Muscle of leg (tissue), 11 donors: ENCODE data around the gene PLEKHA7. TPM values are rescaled to one million over a fixed set of nuclear protein-coding genes. Genes with fewer than 3 reads are reported as not detected.

Experiments used
- DNase-seq: peaks from one replicate; pipeline ENCODE4 v3.0.0; 2013
- H3K27ac ChIP-seq: one replicate; pipeline ENCODE4 v1.5.1; 2013; ENCODE audit warnings: mild to moderate bottlenecking, low read length, control low read depth
- H3K27me3 ChIP-seq: one replicate; pipeline ENCODE4 v1.6.1; 2013; ENCODE audit warnings: low read length; ENCODE audit not compliant: control insufficient read depth, insufficient read depth
- H3K36me3 ChIP-seq: one replicate; pipeline ENCODE4 v1.6.1; 2013; ENCODE audit warnings: low read length; ENCODE audit not compliant: control insufficient read depth, insufficient read depth
- H3K4me1 ChIP-seq: one replicate; pipeline ENCODE4 v1.6.1; 2013; ENCODE audit warnings: low read length; ENCODE audit not compliant: control insufficient read depth, insufficient read depth
- H3K4me3 ChIP-seq: one replicate; pipeline ENCODE4 v1.5.1; 2013; ENCODE audit warnings: low read length, control low read depth
- H3K9me3 ChIP-seq: replicated peaks from 2 replicates; pipeline ENCODE4 v1.6.1; 2013; ENCODE audit warnings: low read depth, low read length; ENCODE audit not compliant: control insufficient read depth
- WGBS: methylation state at CpG from one replicate; pipeline ENCODE4 v1.1.5; 2013; ENCODE audit warnings: missing lambda C conversion rate; ENCODE audit not compliant: insufficient coverage; 5-methylcytosine and 5-hydroxymethylcytosine counted together
- polyA plus RNA-seq, 8 donors: library from polyadenylated mRNA; unstranded; fragments of 120-200 nt; gene quantifications; one replicate each; pipeline versions ENCODE4 v1.2.1 to v1.2.3, GENCODE V29; 2013; ENCODE audit warnings: inconsistent platforms in 1 of 8, low replicate concordance in 1 of 8; ENCODE audit not compliant: insufficient read length in 8 of 8, insufficient read depth in 1 of 8
- total RNA-seq: library from RNA; stranded (reverse); fragments of 120-200 nt; gene quantifications from one replicate; pipeline ENCODE4 v1.2.4, GENCODE V29; 2013

The PLEKHA7 gene
- total and polyA plus RNA-seq, 9 donors, result 2.6 to 7.8 (median 4.2) TPM

- H3K4me3 ChIP-seq, result no peak overlapping the region
Measured at GRCh38 chr11:17024924-17025323, 10.7 kb upstream of the PLEKHA7 start.

GRCh38 chr11:17021511-17021910 is 7.3 kb upstream of the PLEKHA7 start:
- 93% methylated on average over 3 of the region's 8 CpGs for WGBS

More at GRCh38 chr11:17024924-17025323, 10.7 kb upstream of the PLEKHA7 start:
- Histone ChIP-seq H3K4me1 (no peaks in the 10 kb centered on the region), H3K27ac (no peak overlapping the region), H3K27me3 (no peaks in the 10 kb centered on the region), H3K36me3 (no peaks in the 10 kb centered on the region), H3K9me3 (no peaks in the 10 kb centered on the region)
- DNase-seq, result no peak
- WGBS, result no CpG with 5 or more reads among the region's 2 CpGs

GRCh38 chr11:17020831-17021230 is 6.6 kb upstream of the PLEKHA7 start:
- 80% methylated on average over 1 of the region's 1 CpG for WGBS
- H3K9me3 ChIP-seq, result no peaks in the 10 kb centered on the region
- no peak overlapping the region for H3K4me3 ChIP-seq
- H3K27me3 ChIP-seq, result peaks cover 4% of the 10 kb centered on the region
- peaks cover 2% of the 10 kb centered on the region for H3K4me1 ChIP-seq
- no peak overlapping the region for H3K27ac ChIP-seq
- DNase-seq, result no peak
- H3K36me3 ChIP-seq, result no peaks in the 10 kb centered on the region

More at GRCh38 chr11:17021511-17021910, 7.3 kb upstream of the PLEKHA7 start:
- Histone ChIP-seq H3K4me3 (no peak overlapping the region), H3K27me3 (no peaks in the 10 kb centered on the region), H3K36me3 (no peaks in the 10 kb centered on the region), H3K9me3 (no peaks in the 10 kb centered on the region), H3K4me1 (no peaks in the 10 kb centered on the region), H3K27ac (no peak overlapping the region)
- no peak for DNase-seq

- no peak overlapping the region for H3K4me3 ChIP-seq
- H3K27me3 ChIP-seq, result peaks cover 16% of the 10 kb centered on the region
- DNase-seq, result no peak
- H3K9me3 ChIP-seq, result no peaks in the 10 kb centered on the region
- H3K36me3 ChIP-seq, result no peaks in the 10 kb centered on the region
- H3K27ac ChIP-seq, result no peak overlapping the region
- H3K4me1 ChIP-seq, result peaks cover 12% of the 10 kb centered on the region
- WGBS, result 80% methylated on average over 1 of the region's 1 CpG
Measured at GRCh38 chr11:17019232-17019631, 5.0 kb upstream of the PLEKHA7 start.

GRCh38 chr11:17015627-17016126 is 1.5 kb upstream of the PLEKHA7 start:
- Histone ChIP-seq H3K4me1 (peaks cover 20% of the 10 kb centered on the region), H3K4me3 (no peak overlapping the region), H3K36me3 (no peaks in the 10 kb centered on the region), H3K9me3 (no peaks in the 10 kb centered on the region), H3K27me3 (peaks cover 40% of the 10 kb centered on the region), H3K27ac (no peak overlapping the region)
- DNase-seq, result peak; percentile 81
- 66% methylated on average over 10 of the region's 16 CpGs for WGBS

- H3K27ac ChIP-seq, result no peak overlapping the region
- H3K27me3 ChIP-seq, result peaks cover 40% of the 10 kb centered on the region
- peaks cover 20% of the 10 kb centered on the region for H3K4me1 ChIP-seq
- no peaks in the 10 kb centered on the region for H3K36me3 ChIP-seq
- H3K4me3 ChIP-seq, result peak overlapping the region; percentile 36
- DNase-seq, result peak; percentile 15
- 10% methylated on average over 13 of the region's 25 CpGs for WGBS
- no peaks in the 10 kb centered on the region for H3K9me3 ChIP-seq
Measured at GRCh38 chr11:17014833-17015626, 816 bp upstream of the PLEKHA7 start.

GRCh38 chr11:17013548-17014320 is 480 bp downstream of the PLEKHA7 start:
- peak overlapping the region; percentile 42 for H3K4me3 ChIP-seq
- WGBS, result under 1% methylated on average over 72 of the region's 85 CpGs
- H3K4me1 ChIP-seq, result peaks cover 20% of the 10 kb centered on the region
- no peaks in the 10 kb centered on the region for H3K36me3 ChIP-seq
- H3K27me3 ChIP-seq, result peaks cover 40% of the 10 kb centered on the region
- no peak overlapping the region for H3K27ac ChIP-seq
- DNase-seq, result peak; percentile 8
- no peaks in the 10 kb centered on the region for H3K9me3 ChIP-seq

GRCh38 chr11:17012712-17013547 is 1.3 kb downstream of the PLEKHA7 start:
- peaks cover 40% of the 10 kb centered on the region for H3K27me3 ChIP-seq
- peak overlapping the region; percentile 42 for H3K4me3 ChIP-seq
- no peaks in the 10 kb centered on the region for H3K9me3 ChIP-seq
- 19% methylated on average over 31 of the region's 38 CpGs for WGBS
- no peaks in the 10 kb centered on the region for H3K36me3 ChIP-seq
- DNase-seq, result peak; percentile 42
- no peak overlapping the region for H3K27ac ChIP-seq
- H3K4me1 ChIP-seq, result peaks cover 20% of the 10 kb centered on the region

GRCh38 chr11:17012179-17012578 is 2.0 kb downstream of the PLEKHA7 start:
- Histone ChIP-seq H3K36me3 (no peaks in the 10 kb centered on the region), H3K27ac (no peak overlapping the region), H3K9me3 (no peaks in the 10 kb centered on the region), H3K4me1 (peaks cover 20% of the 10 kb centered on the region), H3K27me3 (peaks cover 40% of the 10 kb centered on the region), H3K4me3 (no peak overlapping the region)
- DNase-seq, result no peak
- WGBS, result 76% methylated on average over 6 of the region's 6 CpGs
